ENCODE data around the gene RAB27A.
"Not testable (repeated sequence)": the region's sequence is repeated elsewhere in the genome, so short reads cannot be mapped to it uniquely, and the experiment has no call there.

The RAB27A gene

DNA sequence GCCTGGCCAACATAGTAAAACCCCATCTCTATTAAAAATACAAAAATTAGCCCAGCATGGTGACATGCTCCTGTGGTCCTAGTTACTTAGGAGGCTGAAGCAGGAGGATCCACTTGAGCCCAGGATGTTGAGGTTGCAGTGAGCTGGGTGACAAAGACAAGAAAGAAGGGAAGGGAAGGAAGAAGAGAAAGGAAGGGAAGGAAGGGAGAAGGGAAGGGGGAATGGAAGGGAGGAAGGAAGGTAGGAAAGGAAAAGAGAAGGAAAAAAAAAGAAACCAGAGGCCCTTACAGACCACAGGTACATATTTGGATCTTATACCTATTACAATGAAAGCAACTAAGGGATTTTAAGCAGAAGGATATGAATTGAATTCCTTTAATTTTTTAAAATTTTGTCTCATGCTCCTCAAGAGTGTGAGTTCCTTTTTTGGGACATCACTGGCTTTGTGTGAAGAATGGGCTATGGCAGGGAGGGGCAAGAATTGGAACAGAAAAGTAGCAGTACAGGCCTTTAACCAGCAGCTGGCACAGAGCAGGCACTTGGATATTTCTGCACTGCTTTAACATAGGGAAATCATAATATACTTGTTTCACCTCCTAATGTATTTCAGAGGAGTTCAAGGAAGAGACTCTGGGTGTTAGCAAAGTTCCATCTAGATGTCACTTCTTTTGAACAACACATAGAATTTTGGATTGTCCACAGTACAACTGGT, 7.9 kb downstream of the RAB27A start:
- DNase-seq: no peak

DNA sequence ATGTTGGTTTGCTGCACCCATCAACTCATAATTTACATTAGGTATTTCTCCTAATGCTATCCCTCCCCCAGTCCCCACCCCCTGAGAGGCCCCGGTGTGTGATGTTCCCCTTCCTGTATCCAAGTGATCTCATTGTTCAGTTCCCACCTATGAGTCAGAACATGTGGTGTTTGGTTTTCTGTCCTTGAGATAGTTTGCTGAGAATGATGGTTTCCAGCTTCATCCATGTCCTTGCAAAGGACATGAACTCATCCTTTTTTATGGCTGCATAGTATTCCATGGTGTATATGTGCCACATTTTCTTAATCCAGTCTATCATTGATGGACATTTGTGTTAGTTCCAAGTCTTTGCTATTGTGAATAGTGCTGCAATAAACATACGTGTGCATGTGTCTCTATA, 9.0 kb downstream of the RAB27A start:
- DNase-seq: not testable (repeated sequence)

DNA sequence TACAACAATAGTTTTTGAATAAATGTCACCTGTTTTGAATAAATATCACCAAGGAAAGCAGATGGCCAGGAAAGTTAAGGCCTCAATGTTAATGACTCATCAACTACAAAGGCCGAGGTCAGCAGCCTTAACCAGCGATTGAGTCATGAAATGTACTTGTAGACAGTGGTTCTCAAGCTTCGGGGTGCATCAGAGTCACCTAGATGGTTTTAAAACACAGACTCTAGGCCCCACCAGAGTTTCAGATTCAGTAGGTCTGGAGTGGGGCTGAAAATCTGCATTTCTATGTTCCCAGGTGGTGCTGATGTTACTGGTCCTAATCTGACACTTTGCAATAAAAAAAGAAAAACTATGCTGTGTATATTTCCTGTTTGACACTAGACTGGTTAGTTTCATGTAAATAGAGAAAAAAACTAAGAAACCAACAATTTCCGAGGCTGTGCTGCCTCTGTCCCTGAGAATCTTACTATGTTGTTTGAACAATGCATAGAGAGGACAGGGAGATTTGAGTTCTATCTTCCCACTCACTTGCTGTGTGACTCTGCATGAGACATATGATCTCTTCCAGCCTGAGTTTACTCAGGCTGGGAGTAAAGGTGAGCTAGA, 9.8 kb downstream of the RAB27A start:
- DNase-seq: no peak

DNA sequence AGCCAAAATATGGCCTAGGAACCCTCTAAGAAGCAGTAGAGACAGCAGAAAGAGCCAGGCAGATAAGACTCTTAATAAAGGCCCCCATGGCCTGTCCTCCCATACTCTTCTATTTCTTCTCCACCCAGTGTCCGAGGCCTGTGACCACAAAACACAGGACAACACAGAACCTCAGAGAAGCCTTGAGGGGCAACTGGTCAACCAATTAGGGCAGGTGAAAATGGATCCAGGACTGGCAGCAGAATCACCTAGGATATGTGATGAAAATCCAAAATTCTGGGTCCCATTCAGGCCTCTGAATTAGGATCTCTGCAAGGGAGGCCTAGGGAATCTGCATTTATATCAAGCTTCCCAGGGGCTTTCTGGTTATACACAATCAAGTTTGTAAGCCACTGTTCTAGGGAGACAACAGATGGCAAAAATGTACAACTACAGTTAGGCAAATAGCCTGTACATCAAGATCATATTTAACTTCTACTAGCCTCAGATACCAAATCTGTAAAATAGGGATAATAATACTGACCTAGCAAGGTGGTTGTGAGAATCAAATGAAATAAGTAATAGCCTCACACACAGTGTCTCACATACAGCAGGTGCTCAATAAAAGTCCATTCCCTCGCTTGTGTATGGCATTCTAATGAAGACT, 10.4 kb downstream of the RAB27A start:
- DNase-seq: no peak

DNA sequence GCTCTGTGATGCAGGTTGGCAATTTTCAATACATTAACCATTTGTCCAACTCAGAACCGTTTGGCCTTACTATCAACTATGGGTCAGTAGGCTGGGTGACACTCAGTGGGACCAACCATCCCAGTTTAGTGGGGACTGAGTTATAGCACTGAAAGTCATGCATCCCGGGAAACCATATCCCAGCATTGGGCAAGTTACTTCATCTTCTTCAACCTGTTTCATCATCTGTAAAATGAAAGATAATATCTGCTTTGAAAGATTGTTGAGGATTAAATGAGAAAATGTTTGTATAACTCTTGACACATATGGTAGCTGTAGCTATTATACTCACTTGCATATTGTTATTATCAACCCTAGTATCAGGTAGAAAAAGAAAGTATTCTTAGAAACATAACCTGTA, 11.9 kb downstream of the RAB27A start:
- DNase-seq: no peak

DNA sequence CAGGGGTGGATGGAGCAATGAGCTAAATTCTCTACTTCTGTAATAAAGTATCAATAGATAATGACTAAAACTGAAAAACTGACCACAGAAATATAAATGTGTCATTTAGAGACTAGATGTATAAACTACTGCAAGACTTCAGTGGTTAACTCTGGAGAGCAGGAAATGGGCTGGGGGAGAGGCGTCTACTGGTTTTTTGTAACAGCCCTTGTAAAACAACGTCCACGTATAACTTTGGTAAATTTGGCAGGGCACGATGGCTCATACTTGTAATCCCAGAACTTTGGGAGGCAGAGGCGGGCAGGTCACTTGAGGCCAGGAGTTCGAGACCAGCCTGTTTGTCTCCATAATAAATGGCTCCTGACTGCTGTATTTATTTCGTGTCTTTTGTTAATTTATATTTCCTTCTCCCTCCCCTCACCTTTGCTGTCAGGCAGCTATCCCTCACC, 12.5 kb downstream of the RAB27A start:
- DNase-seq: no peak

DNA sequence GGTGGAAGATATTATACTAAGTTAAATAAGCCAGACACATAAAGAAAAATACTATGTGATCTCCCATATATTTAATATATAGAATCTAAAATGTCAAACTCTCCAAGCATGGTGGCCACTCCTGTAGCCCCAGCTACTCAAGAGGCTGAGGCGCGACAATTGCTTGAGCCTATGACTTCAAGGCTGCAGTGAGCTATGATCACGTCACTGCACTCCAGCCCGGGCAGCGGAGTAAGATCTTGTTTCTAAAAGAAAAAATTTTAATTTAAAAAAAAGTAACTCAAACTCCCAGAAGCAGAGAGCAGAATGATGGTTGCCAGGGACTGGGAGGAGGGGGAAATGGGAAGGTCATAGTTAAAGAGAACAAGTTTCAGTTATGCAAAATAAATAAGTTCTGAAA, 13.3 kb downstream of the RAB27A start:
- no peak for DNase-seq

DNA sequence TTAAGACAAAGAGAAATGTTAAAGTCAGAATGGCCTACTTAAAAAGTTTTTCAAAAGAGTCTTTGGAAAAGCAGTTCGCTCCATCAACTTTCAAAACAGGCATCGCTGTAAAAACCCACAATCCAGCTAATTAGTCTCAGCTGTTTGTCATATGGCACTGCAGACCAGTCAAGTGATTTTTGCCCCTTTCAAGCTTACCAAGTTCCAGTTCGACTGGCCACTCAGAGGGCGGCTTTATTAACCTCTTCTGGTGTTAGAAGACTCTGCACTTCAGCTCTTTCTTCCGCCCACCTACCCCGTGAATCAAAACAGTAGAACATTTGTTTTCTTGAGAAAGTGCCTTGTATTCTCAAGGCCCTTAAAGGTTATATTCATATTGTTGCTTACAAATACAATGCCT, 19.3 kb downstream of the RAB27A start:
- DNase-seq: no peak

DNA sequence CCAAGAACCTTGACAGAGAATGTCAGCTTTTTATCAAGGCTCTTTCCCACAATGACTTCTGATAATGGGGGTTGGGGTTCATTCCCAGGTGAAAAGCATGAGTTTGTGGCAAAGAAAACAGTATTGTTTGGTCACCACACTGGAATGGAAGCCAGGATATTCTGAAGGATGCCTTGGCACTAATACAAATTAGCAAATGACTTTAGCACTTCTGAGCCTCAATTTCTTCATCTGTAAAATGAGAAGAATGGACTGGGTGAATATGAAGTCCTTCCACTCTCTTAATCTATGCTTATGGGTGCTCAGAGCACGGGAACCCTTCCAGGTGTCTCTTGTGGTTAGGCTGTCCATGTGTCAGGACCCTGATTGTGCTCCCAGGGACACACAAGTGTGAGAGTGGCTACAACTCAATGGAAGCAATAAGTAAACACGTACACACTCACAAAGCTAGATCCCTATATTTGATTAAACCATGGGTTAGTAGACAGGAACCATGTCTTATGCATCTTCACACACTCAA, 21.4 kb downstream of the RAB27A start:
- no peak for DNase-seq

DNA sequence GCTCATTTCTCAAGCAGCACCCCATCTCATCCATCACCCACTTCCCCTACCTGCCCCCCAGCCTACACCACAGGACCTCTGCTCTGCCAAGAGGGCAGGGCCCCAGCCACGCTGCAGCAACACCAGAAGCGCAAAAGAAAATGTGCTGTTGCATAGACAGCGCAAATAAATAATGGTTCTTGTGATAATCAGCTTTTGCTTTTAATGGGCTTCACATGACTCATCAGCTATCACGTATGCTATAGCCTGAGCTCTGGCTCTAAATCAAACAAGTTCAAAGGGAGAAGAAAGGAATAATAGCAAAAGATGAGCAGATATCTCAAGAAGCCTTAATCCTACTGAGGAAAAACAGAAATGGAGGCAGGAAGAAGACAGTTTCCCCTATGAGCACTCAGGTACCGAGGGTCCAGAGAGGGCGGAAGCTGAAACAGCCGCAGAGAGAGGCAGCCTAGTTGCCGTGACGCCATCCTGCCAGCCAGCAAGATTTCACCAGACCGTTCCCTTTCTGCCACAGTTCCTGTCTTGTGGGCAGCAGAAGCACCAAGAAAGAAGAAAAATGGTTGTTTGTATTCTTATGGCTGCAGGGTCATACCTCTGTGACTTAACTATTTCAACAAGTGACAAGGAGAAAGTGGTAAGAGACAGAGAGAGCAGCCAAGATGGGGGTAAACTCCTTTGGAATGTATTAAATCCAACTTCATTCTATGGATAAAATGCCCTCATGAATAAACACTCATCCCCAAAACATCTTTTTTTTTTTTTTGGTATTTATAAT, 22.0 kb downstream of the RAB27A start:
- DNase-seq: no peak

DNA sequence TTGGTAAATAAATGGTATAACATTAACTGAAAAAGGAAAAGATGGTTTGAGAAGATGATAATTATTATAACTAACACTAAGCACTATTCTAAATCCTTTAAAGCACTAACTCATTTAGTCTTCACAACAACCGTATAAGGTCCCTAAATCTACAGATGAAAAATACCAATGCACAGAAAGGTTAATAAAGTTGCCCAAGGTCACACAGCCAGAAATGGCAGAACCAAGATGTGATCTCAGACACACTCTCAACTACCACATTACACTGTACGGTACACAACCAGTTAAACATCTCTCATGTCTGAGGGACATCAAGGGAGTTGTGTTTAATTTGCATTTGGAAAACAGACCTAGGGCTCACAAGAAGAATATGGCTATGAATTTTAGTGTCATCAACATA, 23.1 kb downstream of the RAB27A start:
- DNase-seq: no peak

DNA sequence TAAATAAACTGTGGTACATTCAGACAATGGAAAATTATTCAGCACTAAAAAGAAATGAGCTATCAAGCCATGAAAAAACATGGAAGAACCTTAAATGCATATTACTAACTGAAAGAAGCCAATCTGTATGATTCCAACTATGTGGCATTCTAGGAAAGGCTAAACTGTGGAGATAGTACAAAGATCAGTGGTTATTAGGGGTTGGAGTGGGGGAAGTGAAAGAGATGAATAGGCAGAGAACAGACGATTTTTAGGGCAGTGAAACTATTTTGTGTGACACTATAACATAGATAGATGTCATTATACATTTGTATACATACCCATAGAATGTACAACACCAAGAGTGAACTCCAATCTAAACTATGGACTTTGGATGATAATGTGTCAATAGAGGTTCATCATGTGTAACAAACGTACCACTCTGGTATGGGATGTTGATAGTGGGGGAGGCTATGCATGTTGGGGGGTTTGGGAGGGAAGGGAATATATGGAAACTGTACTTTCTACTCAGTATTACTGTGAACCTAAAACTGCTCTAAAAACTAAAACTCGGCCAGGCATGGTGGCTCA, 29.0 kb downstream of the RAB27A start:
- DNase-seq: no peak

DNA sequence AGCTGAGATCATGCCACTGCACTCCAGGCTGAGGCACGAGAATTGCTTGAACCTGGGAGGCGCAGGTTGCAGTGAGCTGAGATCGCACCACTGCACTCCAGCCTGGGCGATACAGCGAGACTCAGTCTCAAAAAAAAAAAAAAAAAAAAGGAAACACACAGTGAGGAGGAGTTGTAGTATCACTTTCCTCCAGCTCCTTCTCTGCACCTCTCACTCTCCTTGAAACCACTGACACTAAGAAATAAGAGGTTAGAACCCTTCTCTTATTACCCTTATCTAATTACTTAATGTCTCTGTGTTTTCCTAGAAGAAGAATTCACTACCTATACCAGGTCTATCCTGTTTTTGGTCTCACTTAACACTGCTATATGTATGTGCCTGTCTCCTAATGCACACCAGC, 31.7 kb downstream of the RAB27A start:
- DNase-seq: no peak

DNA sequence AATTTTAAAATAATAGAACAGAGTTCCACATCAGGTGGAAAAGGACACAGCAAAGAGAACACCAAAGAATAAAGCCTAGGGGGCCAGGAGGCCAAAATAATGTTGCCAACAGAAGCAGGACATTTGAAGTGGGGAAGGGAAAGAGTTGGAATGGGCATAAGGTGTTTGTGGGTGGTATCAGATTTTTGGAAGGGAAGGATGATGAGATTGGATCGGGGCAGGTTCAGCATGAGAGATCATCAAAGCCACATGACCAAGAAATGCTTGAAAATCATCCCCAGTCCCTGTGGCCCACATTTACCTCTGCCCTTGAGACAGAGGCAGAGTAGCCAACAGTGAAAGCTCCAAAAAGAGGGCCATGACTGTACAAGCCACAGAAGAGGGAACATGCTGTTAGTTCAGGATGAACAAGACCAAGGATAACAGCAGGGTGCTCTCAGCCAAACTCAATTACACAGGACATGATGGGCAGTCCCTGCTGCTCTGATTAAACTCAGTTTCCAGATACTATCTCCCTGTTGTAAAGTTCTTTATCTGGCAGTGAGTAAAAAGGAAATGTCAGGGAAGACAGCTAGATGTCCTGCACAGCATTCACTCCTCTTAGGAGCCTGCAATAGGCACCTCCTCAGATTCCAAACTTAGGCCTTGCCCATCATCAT, 32.5 kb downstream of the RAB27A start:
- DNase-seq: no peak

DNA sequence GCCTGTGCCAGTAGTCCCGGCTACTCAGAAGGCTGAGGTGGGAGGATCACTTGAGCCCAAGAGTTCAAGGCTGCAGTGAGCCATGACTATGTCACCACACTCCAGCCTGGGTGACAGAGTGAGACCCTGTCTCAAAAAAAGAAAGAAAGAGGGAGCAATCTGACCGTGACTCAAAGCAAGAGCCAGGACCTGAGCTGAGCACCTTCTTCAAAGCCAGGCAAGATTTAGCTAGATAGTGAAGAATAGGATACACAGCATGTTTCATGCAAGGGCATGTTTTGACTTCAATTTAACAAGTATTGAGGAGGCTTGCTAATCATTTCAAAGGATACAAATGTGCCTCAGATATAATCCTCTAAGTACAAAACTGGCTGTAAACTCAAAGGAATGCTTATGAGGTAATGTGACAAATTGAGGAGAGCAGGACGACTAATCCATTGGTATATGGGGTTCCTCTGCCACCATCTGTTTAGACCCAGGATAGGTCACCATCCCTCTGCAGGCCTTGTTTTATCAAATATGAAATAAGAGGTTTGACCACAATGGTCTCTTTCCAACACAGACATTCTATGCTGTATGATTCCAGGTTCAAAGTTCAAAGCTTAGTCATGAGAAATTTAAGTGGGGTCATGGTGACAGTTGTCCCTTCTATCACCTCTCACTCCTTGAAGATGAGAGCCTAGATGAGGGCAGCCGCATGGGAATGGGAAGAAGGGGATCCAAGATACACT, 33.2 kb downstream of the RAB27A start:
- DNase-seq: no peak

DNA sequence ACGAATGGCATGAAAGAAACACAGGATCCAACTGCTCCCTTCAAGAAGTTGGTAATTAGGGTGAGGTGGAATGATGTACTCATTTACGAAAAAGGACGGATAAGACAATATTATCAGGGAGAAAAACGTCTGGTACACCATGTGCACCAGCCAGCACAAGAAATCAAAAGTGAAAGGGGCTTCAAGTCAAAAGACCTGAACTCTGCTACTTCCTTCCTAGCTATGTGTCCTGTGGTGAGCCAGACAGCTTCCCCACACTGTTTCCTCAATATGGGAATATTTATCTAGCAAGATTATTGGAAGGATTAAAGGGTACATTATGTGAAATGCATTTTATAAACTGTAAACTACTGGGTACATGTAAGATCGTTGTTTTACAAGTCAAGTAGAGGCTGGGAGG, 33.9 kb downstream of the RAB27A start:
- DNase-seq: no peak

DNA sequence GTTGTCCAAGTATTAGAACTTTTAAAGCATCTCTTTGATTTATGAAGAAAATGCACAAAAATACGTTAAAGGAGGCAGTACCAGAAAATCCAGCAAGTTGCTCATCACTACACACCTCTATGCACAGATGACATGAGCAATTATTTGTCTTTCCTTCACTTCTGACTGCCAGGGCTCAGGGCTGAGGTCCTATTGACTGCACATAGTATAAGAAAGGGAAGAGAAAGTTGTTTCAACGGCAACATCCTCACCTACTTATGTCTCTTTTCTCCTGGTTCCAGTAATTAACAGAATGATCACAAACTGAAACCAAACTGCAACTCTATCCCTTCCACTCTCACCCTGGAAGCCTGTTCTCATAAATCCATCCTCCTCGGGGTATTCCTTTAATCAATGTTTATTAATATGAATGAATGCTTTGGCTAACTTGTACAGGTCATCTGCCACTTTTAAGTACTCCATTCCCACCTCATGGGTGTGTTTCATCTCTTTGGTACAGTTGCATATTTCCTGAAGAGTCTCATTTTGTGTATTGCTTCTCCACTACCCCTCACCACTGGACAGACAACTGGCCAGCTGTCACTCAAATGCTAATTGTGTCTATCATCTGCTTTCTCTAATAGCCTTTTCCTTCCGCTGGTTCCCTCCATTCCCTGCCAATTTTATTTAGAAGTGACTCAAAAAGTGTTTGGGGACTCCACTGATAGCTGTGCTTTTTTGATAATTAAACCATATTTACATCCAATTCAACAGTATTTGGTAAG, 34.5 kb downstream of the RAB27A start:
- no peak for DNase-seq

DNA sequence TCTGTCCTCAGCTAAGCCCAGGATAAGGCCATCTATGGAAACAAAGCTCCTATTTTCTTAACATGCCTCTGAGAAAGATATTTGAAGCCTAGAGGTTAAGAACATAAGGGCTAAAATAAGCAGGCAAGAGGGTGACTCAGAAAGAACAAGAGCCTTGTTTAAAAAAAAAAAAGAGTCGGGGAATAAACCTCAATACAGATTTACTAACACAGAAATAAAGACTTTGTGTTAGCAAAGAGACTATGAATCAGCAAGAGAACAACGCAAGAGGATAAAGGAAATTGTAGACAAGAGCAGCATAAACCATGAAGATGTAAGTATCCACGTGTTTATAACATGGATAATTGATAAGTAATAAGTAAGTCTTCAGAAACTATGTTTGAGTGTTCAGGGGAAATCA, 36.0 kb downstream of the RAB27A start:
- DNase-seq: no peak

DNA sequence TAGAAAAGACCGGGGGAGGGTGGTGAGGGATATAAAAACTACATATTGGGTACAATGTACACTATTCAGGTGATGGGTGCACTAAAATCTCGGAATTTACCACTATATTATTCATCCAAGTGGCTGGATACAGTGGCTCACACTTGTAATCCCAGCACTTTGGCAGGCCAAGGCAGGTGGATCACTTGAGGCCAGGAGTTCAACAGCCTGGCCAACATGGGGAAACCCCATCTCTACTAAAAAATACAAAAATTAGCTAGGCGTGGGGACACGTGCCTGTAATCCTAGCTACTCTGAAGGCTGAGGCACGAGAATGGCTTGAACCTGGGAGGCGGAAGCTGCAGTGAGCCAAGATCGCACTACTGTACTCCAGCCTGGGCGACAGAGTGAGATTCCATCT, 37.4 kb downstream of the RAB27A start:
- not testable (repeated sequence) for DNase-seq

DNA sequence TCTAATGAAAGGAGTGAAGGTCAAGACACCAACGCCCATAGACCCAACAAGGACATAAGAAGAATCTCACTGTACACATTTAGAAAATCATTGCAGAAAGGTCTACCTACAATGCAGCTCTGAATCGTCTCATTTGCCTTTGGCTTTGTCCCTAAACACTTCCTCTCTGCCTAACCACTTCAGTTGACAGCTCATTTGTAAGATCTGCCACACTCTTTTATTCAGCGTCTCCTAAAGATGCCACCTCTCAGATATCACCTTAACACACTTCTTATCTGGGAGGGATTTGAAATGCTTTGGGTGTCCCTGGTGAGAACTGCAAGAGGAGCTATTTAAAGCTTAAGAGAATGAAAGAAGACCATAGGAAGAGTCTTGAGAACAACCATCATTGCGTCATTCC, 38.7 kb downstream of the RAB27A start:
- no peak for DNase-seq

DNA sequence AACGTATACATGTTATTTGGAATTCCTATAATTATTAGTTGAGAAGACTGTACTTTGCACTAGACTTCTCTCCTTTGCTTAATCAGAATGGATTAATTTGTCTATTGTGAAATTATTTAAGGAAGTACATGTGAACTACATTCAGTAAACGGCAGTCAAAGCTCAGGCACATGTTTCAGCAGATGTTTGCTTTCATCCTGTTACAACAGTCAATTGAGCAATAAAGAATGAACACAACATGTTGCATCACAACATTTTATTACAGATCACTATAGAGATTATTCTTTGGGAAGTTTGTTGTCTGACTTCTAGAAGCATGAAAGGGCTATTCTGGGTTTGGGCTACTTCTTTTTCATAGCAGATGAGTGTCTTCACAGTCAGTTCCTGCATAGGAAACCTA, 39.2 kb downstream of the RAB27A start:
- DNase-seq: no peak
